CD4-positive, alpha-beta memory T cell (primary cell): Measurements from ENCODE around the gene CYB5D1. TPM values are rescaled to one million over a fixed set of nuclear protein-coding genes. Genes with fewer than 3 reads are reported as not detected.
"Not testable (repeated sequence)": the region's sequence is repeated elsewhere in the genome, so short reads cannot be mapped to it uniquely, and the experiment has no call there.

ENCODE experiments used
- CTCF ChIA-PET: fragments of 350-600 bp; sonication (Branson Sonifier 250); formaldehyde crosslinking; loops from one replicate; lab custom pipeline; 2021; ENCODE audit warnings: inconsistent platforms; ENCODE audit not compliant: partially characterized antibody; lab: Charles Lee
- POLR2A ChIA-PET: fragments of 350-600 bp; sonication (Branson Sonifier 250); formaldehyde crosslinking; loops from one replicate; lab custom pipeline; 2021; ENCODE audit not compliant: partially characterized antibody; lab: Charles Lee
- DNase-seq, 5 donors: peaks; one replicate each; pipeline versions ENCODE4 v3.0.0 to v3.0.0-alpha.2; 2020 to 2022; ENCODE audit warnings: mixed read lengths in 1 of 5
- H3K27ac ChIP-seq: one replicate; pipeline ENCODE4 v1.7.0; 2013; ENCODE audit warnings: low read depth, low read length
- H3K27me3 ChIP-seq: 2 replicates; pipeline ENCODE4 v1.7.0; 2013; ENCODE audit warnings: mild to moderate bottlenecking, low read length, moderate library complexity; ENCODE audit not compliant: insufficient read depth
- H3K36me3 ChIP-seq: 2 replicates; pipeline ENCODE4 v1.7.0; 2013; ENCODE audit warnings: mild to moderate bottlenecking, low read length, moderate library complexity; ENCODE audit not compliant: insufficient read depth
- H3K4me1 ChIP-seq: 2 replicates; pipeline ENCODE4 v1.7.0; 2013; ENCODE audit warnings: mild to moderate bottlenecking, low read length, moderate library complexity; ENCODE audit not compliant: insufficient read depth
- H3K4me3 ChIP-seq, 2 donors: one replicate each; pipeline ENCODE4 v1.7.0; 2013; ENCODE audit warnings: low read length in 2 of 2, mild to moderate bottlenecking in 1 of 2
- H3K9me3 ChIP-seq, 2 donors: one replicate each; pipeline ENCODE4 v1.7.0; 2013; ENCODE audit warnings: low read length in 2 of 2, control low read depth in 1 of 2; ENCODE audit not compliant: control insufficient read depth in 1 of 2
- H3K27ac Mint-ChIP-seq, 7 donors: one replicate each; pipeline ENCODE4 v1.8.0; 2020 to 2021; ENCODE audit warnings: mixed read lengths in 7 of 7, mild to moderate bottlenecking in 6 of 7, inconsistent platforms in 3 of 7, moderate library complexity in 3 of 7
- H3K27me3 Mint-ChIP-seq, 2 donors: one replicate each; pipeline ENCODE4 v1.8.0; 2020 to 2021; ENCODE audit warnings: mixed read lengths in 2 of 2
- H3K36me3 Mint-ChIP-seq, 2 donors: one replicate each; pipeline ENCODE4 v1.8.0; 2020 to 2021; ENCODE audit warnings: mixed read lengths in 2 of 2, inconsistent platforms in 1 of 2, mild to moderate bottlenecking in 1 of 2
- H3K4me1 Mint-ChIP-seq, 4 donors: one replicate each; pipeline ENCODE4 v1.8.0; 2020 to 2021; ENCODE audit warnings: mixed read lengths in 4 of 4, mild to moderate bottlenecking in 1 of 4
- H3K4me3 Mint-ChIP-seq, 8 donors: one replicate each; pipeline ENCODE4 v1.8.0; 2020 to 2021; ENCODE audit warnings: mixed read lengths in 8 of 8, mild to moderate bottlenecking in 7 of 8, moderate library complexity in 6 of 8, inconsistent platforms in 3 of 8
- H3K9me3 Mint-ChIP-seq, 8 donors: one replicate each; pipeline ENCODE4 v1.8.0; 2020 to 2021; ENCODE audit warnings: mixed read lengths in 8 of 8, mild to moderate bottlenecking in 5 of 8, inconsistent platforms in 3 of 8, moderate library complexity in 1 of 8
- intact Hi-C: fragments of 100-400 bp; cut with micrococcal nuclease; formaldehyde crosslinking; loops from one replicate; pipeline ENCODE4 v1.15.1; 2023
- polyA plus RNA-seq, 2 donors: library from polyadenylated mRNA; unstranded; fragments of 300-500 nt; fragmentation: Illumina TruSeq; gene quantifications; one replicate each; pipeline ENCODE4 v1.2.3, GENCODE V29; 2021
- total RNA-seq, 2 experiments: library from RNA; stranded (reverse); gene quantifications; one replicate each; pipeline ENCODE4 v1.2.3, GENCODE V29; 2021

The CYB5D1 gene
- total and polyA plus RNA-seq, 4 experiments from 2014 or later: 5.1 to 11.4 (median 6.9) TPM

DNA sequence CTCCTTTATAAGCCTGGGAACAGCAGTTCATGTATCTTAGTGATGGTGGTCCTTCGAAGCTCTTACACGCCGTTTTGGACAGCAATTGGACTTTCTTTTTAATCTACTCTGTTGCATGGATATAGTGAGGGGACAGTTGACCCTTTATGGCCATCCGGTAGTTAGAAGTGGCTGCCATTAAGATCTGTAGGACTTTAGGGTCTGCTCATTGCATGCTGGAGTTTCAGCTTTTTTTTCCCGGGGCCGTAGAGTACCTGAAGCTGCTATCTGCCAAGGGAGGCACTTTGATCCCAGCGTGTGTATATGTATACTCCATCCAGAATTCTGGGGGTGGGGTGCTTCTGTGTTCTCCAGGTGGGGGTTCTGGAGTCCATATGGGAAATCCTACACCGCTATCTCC, 1.2 kb downstream of the CYB5D1 start:
- no peak overlapping the region for H3K4me3 ChIP-seq
- Mint-ChIP-seq H3K36me3 (peaks cover 5 to 8% of the 10 kb centered on the region in 2 donors), H3K27ac (peak overlapping the region in 2 of 7 donors; percentile 57 to 81), H3K4me3 (no peak overlapping the region), H3K9me3 (no peaks in the 10 kb centered on the region), H3K27me3 (no peaks in the 10 kb centered on the region), H3K4me1 (peaks cover 4 to 14% (median 10%) of the 10 kb centered on the region in 4 donors)
- H3K9me3 ChIP-seq: no peaks in the 10 kb centered on the region
- no peaks in the 10 kb centered on the region for H3K27me3 ChIP-seq
- intact Hi-C loops: loop anchor here (5.0 kb wide), 1 partner anchor 287 kb away; no protein-coding TSS in a partner anchor
- no peaks in the 10 kb centered on the region for H3K36me3 ChIP-seq
- ChIA-PET POLR2A (interaction anchor here (0.8 to 5.1 kb wide), 4 partner anchors 17 to 131 kb away, joined by 3 to 45 read pairs (median 7); partner anchors contain the start of genes CNTROB and RNF227), CTCF (interaction anchor here (0.9 to 14.8 kb wide), 3 partner anchors 53 to 129 kb away, joined by 3 to 311 read pairs (median 44); partner anchors contain the start of genes CNTROB and TRAPPC1)
- H3K4me1 ChIP-seq: peaks cover 27% of the 10 kb centered on the region
- H3K27ac ChIP-seq: peak overlapping the region; percentile 81
- DNase-seq: peak in 1 of 5 donors; percentile 29

DNA sequence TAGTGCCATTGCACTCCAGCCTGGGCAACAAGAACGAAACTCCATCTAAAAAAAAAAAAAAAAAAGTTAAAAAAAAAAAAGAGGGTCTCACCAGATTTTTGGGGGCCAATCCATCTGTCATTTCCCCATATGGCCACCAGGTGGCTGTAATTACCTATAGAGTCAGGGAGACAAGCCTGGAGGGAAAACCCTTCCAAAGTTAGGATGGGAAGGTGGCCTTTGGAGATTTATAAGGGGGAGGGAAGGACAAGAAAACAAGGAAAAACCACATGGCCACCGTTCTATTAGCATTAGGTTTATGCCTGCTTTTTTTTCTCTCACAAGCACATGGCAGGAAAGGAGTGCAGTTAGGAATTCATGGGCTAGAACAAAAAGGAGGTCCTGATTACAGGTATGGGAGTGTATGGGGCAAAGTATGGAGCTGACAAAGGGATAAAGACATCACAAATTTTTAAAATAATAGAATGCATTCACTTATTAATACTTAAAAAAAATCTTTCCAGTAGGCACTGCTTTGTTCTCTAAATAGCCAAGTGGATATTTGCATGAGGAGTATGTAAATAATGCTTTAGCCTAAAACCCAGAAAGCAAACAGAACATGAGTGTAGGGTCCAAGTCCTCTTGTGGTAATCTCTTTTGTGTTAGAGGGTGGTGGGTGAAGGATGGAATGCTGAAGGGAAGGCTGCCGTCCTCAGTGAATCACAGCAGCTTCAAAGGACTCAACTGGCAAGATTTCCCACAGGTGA, 5.1 kb downstream of the CYB5D1 start:
- Mint-ChIP-seq H3K27me3 (no peaks in the 10 kb centered on the region), H3K4me1 (peaks cover 18 to 31% (median 22%) of the 10 kb centered on the region in 4 donors), H3K27ac (peak overlapping the region in 5 of 7 donors; percentile 11 to 80 (median 15)), H3K4me3 (no peak overlapping the region), H3K9me3 (no peaks in the 10 kb centered on the region), H3K36me3 (peaks cover 4 to 11% of the 10 kb centered on the region in 2 donors)
- H3K27ac ChIP-seq: no peak overlapping the region
- peaks cover 27% of the 10 kb centered on the region for H3K4me1 ChIP-seq
- ChIA-PET POLR2A (interaction anchor here (0.6 to 4.9 kb wide), 11 partner anchors 10 to 505 kb away, joined by 3 to 29 read pairs (median 5); partner anchors contain the start of genes KDM6B and RNF227), CTCF (interaction anchor here (0.8 to 14.8 kb wide), 29 partner anchors 8 to 216 kb away, joined by 3 to 311 read pairs (median 5); partner anchors contain the start of genes KDM6B and RNF227)
- H3K9me3 ChIP-seq: no peaks in the 10 kb centered on the region
- H3K27me3 ChIP-seq: no peaks in the 10 kb centered on the region
- H3K36me3 ChIP-seq: no peaks in the 10 kb centered on the region
- peak; percentile 35 to 58 (median 41) for DNase-seq
- H3K4me3 ChIP-seq: no peak overlapping the region
- intact Hi-C loops: loop anchor here (1.0 kb wide), 4 partner anchors 24 to 194 kb away; no protein-coding TSS in a partner anchor

DNA sequence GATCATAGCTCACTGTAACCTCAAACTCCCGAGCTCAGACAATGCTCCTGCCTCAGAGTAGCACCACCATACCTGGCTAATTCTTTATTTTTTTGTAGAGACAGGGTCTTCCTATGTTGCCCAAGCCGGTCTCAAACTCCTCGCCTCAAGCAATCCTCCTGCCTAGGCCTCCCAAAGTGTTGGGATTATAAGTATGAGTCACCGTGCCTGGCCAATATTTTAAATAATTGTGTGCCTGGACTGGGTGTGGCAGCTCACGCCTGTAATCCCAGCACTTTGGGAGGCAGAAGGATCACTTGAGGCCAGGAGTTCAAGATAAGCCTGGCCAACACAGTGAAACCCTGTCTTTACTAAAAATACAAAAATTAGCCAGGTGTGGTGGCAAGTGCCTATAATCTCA, 6.6 kb downstream of the CYB5D1 start:
- H3K27me3 ChIP-seq, H3K4me3 Mint-ChIP-seq, intact Hi-C loops, H3K27ac Mint-ChIP-seq, DNase-seq, H3K9me3 ChIP-seq, H3K4me3 ChIP-seq, H3K36me3 ChIP-seq, H3K27ac ChIP-seq, H3K9me3 Mint-ChIP-seq, H3K27me3 Mint-ChIP-seq: not testable (repeated sequence)
- CTCF ChIA-PET: interaction anchor here (1.0 to 14.8 kb wide), 14 partner anchors 21 to 196 kb away, joined by 3 to 311 read pairs (median 7); partner anchors contain the start of genes KDM6B and RNF227
- POLR2A ChIA-PET: interaction anchor here (0.7 to 4.9 kb wide), 7 partner anchors 19 to 738 kb away, joined by 3 to 29 read pairs (median 5); partner anchors contain the start of gene RNF227
- peaks cover 26 to 44% (median 33%) of the 10 kb centered on the region in 4 donors for H3K4me1 Mint-ChIP-seq
- peaks cover 26% of the 10 kb centered on the region for H3K4me1 ChIP-seq
- peaks cover 4 to 11% of the 10 kb centered on the region in 2 donors for H3K36me3 Mint-ChIP-seq

DNA sequence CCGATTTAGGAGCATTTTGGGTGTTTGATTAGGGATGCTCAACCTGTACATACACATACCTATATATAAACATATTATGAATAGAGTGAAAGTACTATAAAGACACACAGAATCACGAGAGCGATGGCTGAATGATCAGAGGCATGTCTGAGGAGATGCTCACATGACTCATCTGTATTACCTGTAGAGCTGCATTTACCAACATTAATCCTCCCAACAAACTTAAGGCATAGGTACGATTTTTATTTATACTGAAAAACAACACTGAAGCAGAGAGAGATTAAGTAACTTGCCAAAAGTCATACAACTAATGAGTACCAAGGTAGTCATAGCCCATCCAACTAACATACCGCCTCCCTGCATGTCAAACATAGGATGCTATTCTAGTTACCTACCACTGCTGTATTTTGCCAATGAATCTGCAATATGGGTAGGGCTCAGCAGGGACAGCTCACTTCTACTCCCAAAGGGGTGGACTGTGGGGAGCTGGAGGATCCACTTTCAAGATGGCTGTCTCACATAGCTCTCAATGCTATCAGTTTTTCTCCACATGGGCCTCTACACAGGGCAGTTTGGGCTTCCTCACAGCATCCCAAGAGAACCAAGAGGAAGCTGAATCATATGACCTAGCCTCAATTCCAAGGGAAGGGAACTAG, 7.3 kb downstream of the CYB5D1 start:
- peak overlapping the region in 3 of 7 donors; percentile 24 to 44 (median 29) for H3K27ac Mint-ChIP-seq
- peaks cover 29 to 44% (median 37%) of the 10 kb centered on the region in 4 donors for H3K4me1 Mint-ChIP-seq
- no peak for DNase-seq
- H3K4me3 Mint-ChIP-seq: no peak overlapping the region
- H3K27ac ChIP-seq: no peak overlapping the region
- peaks cover 4 to 6% of the 10 kb centered on the region in 2 donors for H3K36me3 Mint-ChIP-seq
- ChIA-PET CTCF (interaction anchor here (1.1 to 14.8 kb wide), 9 partner anchors 11 to 123 kb away, joined by 3 to 311 read pairs (median 6); no protein-coding TSS in a partner anchor), POLR2A (interaction anchor here (1.0 to 4.9 kb wide), 8 partner anchors 20 to 254 kb away, joined by 3 to 29 read pairs (median 4); partner anchors contain the start of genes CHD3 and RNF227)
- H3K9me3 ChIP-seq: no peaks in the 10 kb centered on the region
- intact Hi-C loops: no loop called here
- H3K36me3 ChIP-seq: no peaks in the 10 kb centered on the region
- H3K27me3 Mint-ChIP-seq: no peaks in the 10 kb centered on the region
- H3K4me1 ChIP-seq: peaks cover 30% of the 10 kb centered on the region
- no peak overlapping the region for H3K4me3 ChIP-seq
- H3K27me3 ChIP-seq: no peaks in the 10 kb centered on the region
- no peaks in the 10 kb centered on the region for H3K9me3 Mint-ChIP-seq

DNA sequence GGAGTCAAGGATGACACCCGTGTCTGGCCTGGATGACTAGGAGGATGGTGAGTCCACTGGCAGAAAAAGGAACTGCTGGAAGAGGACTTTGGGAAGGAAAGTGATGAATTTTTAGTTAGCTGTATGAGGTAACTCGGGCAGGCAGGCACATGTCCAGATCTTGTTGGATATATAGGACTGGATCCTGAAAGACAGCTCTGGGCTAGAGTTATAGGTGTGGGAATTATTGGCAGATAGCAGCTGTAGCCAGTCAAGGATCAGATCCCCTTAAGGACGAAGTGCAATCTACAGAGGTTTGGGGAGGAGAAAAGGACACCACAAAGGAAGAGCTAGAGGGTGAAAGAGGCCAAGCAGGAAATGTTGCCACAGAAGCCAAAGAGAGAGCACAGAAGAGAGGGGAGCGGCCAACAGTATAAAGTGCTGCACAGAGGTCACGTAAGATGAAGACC, 10.1 kb downstream of the CYB5D1 start:
- peaks cover 30% of the 10 kb centered on the region for H3K4me1 ChIP-seq
- H3K27me3 ChIP-seq: no peaks in the 10 kb centered on the region
- H3K4me3 ChIP-seq: peak overlapping the region in 1 of 2 donors; percentile 29
- H3K36me3 ChIP-seq: no peaks in the 10 kb centered on the region
- ChIA-PET CTCF (interaction anchor here (0.9 to 14.8 kb wide), 9 partner anchors 10 to 174 kb away, joined by 3 to 311 read pairs (median 4); partner anchors contain the start of gene NAA38), POLR2A (interaction anchor here (1.6 to 3.8 kb wide), 6 partner anchors 11 to 64 kb away, joined by 4 to 19 read pairs (median 8); partner anchors contain the start of genes CHD3, CNTROB, CYB5D1 and KDM6B)
- no peaks in the 10 kb centered on the region for H3K9me3 Mint-ChIP-seq
- H3K9me3 ChIP-seq: no peaks in the 10 kb centered on the region
- H3K36me3 Mint-ChIP-seq: peaks cover 1 to 11% of the 10 kb centered on the region in 2 donors
- H3K27ac Mint-ChIP-seq: peak overlapping the region; percentile 59 to 90 (median 89)
- peaks cover 27 to 41% (median 34%) of the 10 kb centered on the region in 4 donors for H3K4me1 Mint-ChIP-seq
- H3K27me3 Mint-ChIP-seq: no peaks in the 10 kb centered on the region
- peak in 1 of 5 donors; percentile 36 for DNase-seq
- H3K27ac ChIP-seq: peak overlapping the region; percentile 39
- H3K4me3 Mint-ChIP-seq: peak overlapping the region; percentile 50 to 84 (median 72)
- intact Hi-C loops: loop anchor here (2.0 kb wide), 1 partner anchor 19 kb away; no protein-coding TSS in a partner anchor

DNA sequence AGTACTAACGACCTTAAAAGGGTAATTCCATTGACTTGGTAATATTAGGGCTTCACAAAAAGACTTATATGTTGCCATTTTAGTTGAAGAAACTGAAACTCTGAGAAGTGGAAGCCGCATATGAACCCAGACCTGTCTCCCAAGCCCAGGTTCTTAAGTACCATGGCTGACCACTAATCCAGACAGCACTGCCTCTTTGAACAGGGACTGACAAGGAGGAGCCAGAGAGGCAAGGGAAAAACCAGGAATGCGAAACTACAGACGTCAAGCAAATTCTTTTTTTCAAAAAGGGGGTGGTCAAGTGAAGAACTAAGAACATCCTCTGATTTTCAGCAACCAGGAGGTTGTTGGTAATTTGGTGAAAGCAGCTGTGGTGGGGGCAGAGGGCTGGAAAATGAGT, 15.2 kb downstream of the CYB5D1 start:
- Histone ChIP-seq H3K9me3 (no peaks in the 10 kb centered on the region), H3K27ac (no peak overlapping the region), H3K36me3 (no peaks in the 10 kb centered on the region), H3K27me3 (no peaks in the 10 kb centered on the region), H3K4me1 (peaks cover 15% of the 10 kb centered on the region), H3K4me3 (no peak overlapping the region)
- ChIA-PET CTCF (interaction anchor here (4.6 kb wide), 1 partner anchor 11 kb away, joined by 18 read pairs; no protein-coding TSS in a partner anchor), POLR2A (interaction anchor here (1.0 to 1.3 kb wide), 3 partner anchors 10 to 50 kb away, joined by 3 to 5 read pairs (median 3); no protein-coding TSS in a partner anchor)
- Mint-ChIP-seq H3K27ac (peak overlapping the region in 3 of 7 donors; percentile 37 to 86 (median 61)), H3K36me3 (peaks cover 12 to 15% of the 10 kb centered on the region in 2 donors), H3K9me3 (no peaks in the 10 kb centered on the region), H3K4me1 (peaks cover 11 to 36% (median 25%) of the 10 kb centered on the region in 4 donors), H3K4me3 (no peak overlapping the region), H3K27me3 (no peaks in the 10 kb centered on the region)
- DNase-seq: no peak
- intact Hi-C loops: no loop called here
